VCaP (cell line): ENCODE data around the gene P3H2.

Source experiments
- H3K27ac ChIP-seq: fragments of 450-650 bp; 2 replicates; pipeline ENCODE4 v1.5.1; 2017
- CTCF ChIP-seq: fragments of 450-650 bp; conservative IDR thresholded peaks from 2 replicates; pipeline ENCODE4 v1.5.1; 2017; ENCODE audit warnings: mild to moderate bottlenecking, moderate library complexity

The P3H2 gene

GRCh38 chr3:189907803-189908202, 212.9 kb downstream of the P3H2 start:
- no peak overlapping the region for H3K27ac ChIP-seq
- TF ChIP-seq CTCF: no peak
